Thyroid gland (tissue), 4 donors: ENCODE measurements around the gene HSF4.

Source experiments
- POLR2A ChIP-seq, 2 donors: fragments of 450-650 bp; IDR thresholded peaks; one replicate each; pipeline ENCODE4 v1.6.1; 2017; ENCODE audit warnings: antibody characterized with exemption in 2 of 2, mild to moderate bottlenecking in 2 of 2, moderate library complexity in 1 of 2
- TF ChIP-seq, protein P1 (sequence below), 6 experiments: fragments of 200-600 bp in 3 of 6; fragments of 450-650 bp in 3 of 6; sonication (generic) in 3 of 6; IDR thresholded peaks; one replicate each; pipeline ENCODE4 v1.5.1; 2016 to 2019; ENCODE audit warnings: antibody characterized with exemption in 6 of 6, mild to moderate bottlenecking in 2 of 6, inconsistent platforms in 1 of 6, moderate library complexity in 1 of 6

DNA sequence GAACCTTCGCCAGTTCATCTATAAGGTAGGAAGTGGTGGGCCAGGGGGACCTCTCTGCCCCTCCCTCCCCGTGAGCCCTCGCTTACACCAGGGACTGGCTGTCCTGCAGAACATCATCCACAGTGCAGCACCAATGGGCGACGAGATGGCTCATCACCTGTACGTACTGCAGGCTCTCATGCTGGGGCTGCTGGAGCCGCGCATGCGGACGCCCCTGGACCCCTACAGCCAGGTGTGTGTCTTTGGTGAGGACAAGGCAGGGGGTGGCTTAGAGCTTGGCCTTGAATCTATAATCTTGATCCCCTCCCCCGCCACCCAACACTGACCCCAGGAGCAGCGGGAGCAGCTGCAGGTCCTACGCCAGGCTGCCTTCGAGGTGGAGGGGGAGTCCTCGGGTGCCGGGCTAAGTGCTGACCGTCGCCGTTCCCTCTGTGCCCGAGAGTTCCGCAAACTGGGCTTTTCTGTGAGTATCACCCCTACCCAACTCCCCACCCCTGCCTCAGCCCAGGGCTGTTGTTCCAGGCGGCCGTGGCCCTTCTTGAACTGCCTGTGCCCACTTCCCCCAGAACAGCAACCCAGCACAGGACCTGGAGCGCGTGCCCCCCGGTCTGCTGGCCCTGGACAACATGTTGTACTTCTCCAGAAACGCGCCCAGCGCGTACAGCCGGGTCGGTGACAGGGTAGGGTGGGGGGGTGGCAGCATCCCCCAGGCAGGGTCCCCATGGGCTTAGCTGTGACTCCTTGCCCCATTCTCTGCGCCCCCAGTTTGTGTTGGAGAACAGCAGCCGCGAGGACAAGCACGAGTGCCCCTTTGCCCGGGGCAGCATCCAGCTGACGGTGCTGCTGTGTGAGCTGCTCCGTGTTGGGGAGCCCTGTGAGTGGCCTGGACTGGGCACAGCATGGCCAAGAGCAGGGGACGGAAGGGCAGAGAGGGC lies 37.1 kb downstream of the HSF4 start:
- TF ChIP-seq, protein P1, sequence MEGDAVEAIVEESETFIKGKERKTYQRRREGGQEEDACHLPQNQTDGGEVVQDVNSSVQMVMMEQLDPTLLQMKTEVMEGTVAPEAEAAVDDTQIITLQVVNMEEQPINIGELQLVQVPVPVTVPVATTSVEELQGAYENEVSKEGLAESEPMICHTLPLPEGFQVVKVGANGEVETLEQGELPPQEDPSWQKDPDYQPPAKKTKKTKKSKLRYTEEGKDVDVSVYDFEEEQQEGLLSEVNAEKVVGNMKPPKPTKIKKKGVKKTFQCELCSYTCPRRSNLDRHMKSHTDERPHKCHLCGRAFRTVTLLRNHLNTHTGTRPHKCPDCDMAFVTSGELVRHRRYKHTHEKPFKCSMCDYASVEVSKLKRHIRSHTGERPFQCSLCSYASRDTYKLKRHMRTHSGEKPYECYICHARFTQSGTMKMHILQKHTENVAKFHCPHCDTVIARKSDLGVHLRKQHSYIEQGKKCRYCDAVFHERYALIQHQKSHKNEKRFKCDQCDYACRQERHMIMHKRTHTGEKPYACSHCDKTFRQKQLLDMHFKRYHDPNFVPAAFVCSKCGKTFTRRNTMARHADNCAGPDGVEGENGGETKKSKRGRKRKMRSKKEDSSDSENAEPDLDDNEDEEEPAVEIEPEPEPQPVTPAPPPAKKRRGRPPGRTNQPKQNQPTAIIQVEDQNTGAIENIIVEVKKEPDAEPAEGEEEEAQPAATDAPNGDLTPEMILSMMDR (IDR thresholded peaks at IDR 0.05) = no peak
- TF ChIP-seq POLR2A (IDR thresholded peaks at IDR 0.05) = no peak
